HL-60 (cell line): Measurements from ENCODE around the gene DPP6.
A peak's percentile ranks its signal among the peaks of the same experiment; 100 is the strongest.

Source experiments
- DNase-seq, 2 experiments: peaks; one replicate each; pipeline ENCODE4 v3.0.0-alpha.2; 2010 to 2020; ENCODE audit warnings: low read depth in 1 of 2, low spot score in 1 of 2
- H3K27ac ChIP-seq: fragments of 250-450 bp; sonication (Bioruptor Pico); replicated peaks from 2 replicates; pipeline ENCODE4 v1.5.1; 2020; ENCODE audit warnings: mild to moderate bottlenecking, moderate library complexity
- H3K27me3 ChIP-seq: fragments of 250-450 bp; sonication (Bioruptor Pico); 2 replicates; pipeline ENCODE4 v1.5.1; 2021; ENCODE audit warnings: mild to moderate bottlenecking, moderate library complexity; ENCODE audit not compliant: insufficient read depth, poor library complexity, severe bottlenecking
- H3K4me3 ChIP-seq: replicated peaks from 2 replicates; pipeline ENCODE4 v1.5.1; 2011; ENCODE audit warnings: mild to moderate bottlenecking, control low read depth, low read length; ENCODE audit not compliant: insufficient read depth
- GABPA ChIP-seq: IDR thresholded peaks from 2 replicates; pipeline ENCODE4 v1.6.1; 2012; ENCODE audit warnings: low read depth
- POLR2AphosphoS5 ChIP-seq: IDR thresholded peaks from 2 replicates; pipeline ENCODE4 v1.6.1; 2012; ENCODE audit warnings: low read depth
- SPI1 ChIP-seq: IDR thresholded peaks from 2 replicates; pipeline ENCODE4 v1.6.1; 2012; ENCODE audit warnings: low read depth, mild to moderate bottlenecking, borderline replicate concordance
- TF ChIP-seq, protein P1 (sequence below): IDR thresholded peaks from 2 replicates; pipeline ENCODE4 v1.6.1; 2012; ENCODE audit warnings: low read depth; ENCODE audit not compliant: insufficient replicate concordance
- TF ChIP-seq, protein P2 (sequence below): IDR thresholded peaks from one replicate; pipeline ENCODE4 v1.5.1; 2011; ENCODE audit warnings: low read length, control low read depth, inconsistent platforms; ENCODE audit not compliant: insufficient read depth

The DPP6 gene

GRCh38 chr7:154212861-154213260, 160.7 kb downstream of the DPP6 start:
- no peak for DNase-seq
- TF ChIP-seq SPI1: no peak
- TF ChIP-seq GABPA: no peak
- H3K27me3 ChIP-seq: no peaks in the 10 kb centered on the region

DNA sequence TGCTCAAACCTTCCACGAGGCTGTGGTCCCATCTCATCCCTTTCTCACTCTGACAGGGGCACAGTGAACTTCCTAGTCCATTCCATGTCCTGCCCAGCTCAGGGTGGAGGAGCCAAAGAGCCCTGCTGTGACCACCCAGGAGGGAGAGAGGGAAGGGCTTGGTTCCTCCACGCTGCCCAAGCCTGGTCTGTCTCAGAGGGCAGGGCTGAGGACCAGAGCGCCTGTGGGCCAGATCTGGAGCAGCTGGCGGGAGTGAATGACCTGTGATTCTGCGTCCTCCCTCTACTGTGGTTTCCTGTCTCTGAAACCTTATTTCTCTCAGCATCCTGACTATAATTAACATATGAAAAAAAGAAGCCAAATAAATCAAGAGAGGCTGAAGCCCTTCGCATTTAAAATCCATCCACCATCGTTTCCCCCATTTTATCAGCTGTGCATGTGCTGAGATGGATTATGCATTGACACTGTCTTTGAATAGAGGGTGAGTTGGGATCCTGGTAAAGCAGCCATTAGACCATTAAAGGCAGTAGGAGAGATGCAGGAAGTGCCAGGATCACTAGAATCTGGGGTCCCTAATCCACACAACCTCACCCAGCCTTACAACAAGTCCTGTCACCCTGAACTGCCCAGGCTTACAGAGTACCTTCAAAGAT, 165.6 kb downstream of the DPP6 start:
- H3K27me3 ChIP-seq: no peaks in the 10 kb centered on the region
- DNase-seq: no peak
- no peak overlapping the region for H3K27ac ChIP-seq
- no peak overlapping the region for H3K4me3 ChIP-seq
- TF ChIP-seq, protein P1, sequence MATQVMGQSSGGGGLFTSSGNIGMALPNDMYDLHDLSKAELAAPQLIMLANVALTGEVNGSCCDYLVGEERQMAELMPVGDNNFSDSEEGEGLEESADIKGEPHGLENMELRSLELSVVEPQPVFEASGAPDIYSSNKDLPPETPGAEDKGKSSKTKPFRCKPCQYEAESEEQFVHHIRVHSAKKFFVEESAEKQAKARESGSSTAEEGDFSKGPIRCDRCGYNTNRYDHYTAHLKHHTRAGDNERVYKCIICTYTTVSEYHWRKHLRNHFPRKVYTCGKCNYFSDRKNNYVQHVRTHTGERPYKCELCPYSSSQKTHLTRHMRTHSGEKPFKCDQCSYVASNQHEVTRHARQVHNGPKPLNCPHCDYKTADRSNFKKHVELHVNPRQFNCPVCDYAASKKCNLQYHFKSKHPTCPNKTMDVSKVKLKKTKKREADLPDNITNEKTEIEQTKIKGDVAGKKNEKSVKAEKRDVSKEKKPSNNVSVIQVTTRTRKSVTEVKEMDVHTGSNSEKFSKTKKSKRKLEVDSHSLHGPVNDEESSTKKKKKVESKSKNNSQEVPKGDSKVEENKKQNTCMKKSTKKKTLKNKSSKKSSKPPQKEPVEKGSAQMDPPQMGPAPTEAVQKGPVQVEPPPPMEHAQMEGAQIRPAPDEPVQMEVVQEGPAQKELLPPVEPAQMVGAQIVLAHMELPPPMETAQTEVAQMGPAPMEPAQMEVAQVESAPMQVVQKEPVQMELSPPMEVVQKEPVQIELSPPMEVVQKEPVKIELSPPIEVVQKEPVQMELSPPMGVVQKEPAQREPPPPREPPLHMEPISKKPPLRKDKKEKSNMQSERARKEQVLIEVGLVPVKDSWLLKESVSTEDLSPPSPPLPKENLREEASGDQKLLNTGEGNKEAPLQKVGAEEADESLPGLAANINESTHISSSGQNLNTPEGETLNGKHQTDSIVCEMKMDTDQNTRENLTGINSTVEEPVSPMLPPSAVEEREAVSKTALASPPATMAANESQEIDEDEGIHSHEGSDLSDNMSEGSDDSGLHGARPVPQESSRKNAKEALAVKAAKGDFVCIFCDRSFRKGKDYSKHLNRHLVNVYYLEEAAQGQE: no peak
- TF ChIP-seq GABPA: no peak
- TF ChIP-seq POLR2AphosphoS5: no peak
- no peak for TF ChIP-seq SPI1
- TF ChIP-seq, protein P2, sequence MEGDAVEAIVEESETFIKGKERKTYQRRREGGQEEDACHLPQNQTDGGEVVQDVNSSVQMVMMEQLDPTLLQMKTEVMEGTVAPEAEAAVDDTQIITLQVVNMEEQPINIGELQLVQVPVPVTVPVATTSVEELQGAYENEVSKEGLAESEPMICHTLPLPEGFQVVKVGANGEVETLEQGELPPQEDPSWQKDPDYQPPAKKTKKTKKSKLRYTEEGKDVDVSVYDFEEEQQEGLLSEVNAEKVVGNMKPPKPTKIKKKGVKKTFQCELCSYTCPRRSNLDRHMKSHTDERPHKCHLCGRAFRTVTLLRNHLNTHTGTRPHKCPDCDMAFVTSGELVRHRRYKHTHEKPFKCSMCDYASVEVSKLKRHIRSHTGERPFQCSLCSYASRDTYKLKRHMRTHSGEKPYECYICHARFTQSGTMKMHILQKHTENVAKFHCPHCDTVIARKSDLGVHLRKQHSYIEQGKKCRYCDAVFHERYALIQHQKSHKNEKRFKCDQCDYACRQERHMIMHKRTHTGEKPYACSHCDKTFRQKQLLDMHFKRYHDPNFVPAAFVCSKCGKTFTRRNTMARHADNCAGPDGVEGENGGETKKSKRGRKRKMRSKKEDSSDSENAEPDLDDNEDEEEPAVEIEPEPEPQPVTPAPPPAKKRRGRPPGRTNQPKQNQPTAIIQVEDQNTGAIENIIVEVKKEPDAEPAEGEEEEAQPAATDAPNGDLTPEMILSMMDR: no peak

More at GRCh38 chr7:154212861-154213260, 160.7 kb downstream of the DPP6 start:
- no peak overlapping the region for H3K27ac ChIP-seq
- H3K4me3 ChIP-seq: no peak overlapping the region

- no peak overlapping the region for H3K27ac ChIP-seq
- no peak for DNase-seq
- no peak for TF ChIP-seq SPI1
- TF ChIP-seq, protein P1: peak; percentile 97
- no peak overlapping the region for H3K4me3 ChIP-seq
- H3K27me3 ChIP-seq: no peaks in the 10 kb centered on the region
Observed at GRCh38 chr7:154231732-154232131, 179.5 kb downstream of the DPP6 start.

DNA sequence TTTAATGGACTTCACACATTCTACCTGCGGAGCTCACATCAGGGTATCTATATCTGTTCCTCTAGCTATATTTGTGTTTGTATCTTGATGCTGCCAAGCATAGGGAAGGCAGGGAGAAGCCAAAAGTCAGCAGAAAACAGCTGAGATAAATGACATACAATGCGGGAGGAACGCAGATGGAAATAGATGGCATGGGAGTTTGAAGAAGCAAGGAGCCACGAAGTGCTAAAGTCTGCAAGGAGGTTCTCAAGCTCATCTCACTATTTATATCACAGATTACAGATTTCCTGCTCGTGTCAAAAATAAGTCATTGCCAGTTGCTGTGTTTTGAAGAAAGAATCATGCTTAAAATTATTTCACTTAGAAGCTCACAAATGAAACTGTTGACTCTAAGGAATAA, 180.5 kb downstream of the DPP6 start:
- Histone ChIP-seq H3K4me3 (no peak overlapping the region), H3K27me3 (no peaks in the 10 kb centered on the region), H3K27ac (no peak overlapping the region)
- no peak for TF ChIP-seq POLR2AphosphoS5
- no peak for TF ChIP-seq SPI1
- TF ChIP-seq, protein P2: no peak
- TF ChIP-seq, protein P1: no peak
- no peak for TF ChIP-seq GABPA
- no peak for DNase-seq
